Putamen (tissue), 1 donor: Measurements from ENCODE around the gene SPRING1.

Source experiments
- DNase-seq: peaks from one replicate; pipeline ENCODE4 v3.0.0-alpha.2; 2016; ENCODE audit warnings: low spot score

SPRING1 gene

GRCh38 chr12:116708826-116709756 is 28.8 kb downstream of the SPRING1 start:
- peak; percentile 93 for DNase-seq

DNA sequence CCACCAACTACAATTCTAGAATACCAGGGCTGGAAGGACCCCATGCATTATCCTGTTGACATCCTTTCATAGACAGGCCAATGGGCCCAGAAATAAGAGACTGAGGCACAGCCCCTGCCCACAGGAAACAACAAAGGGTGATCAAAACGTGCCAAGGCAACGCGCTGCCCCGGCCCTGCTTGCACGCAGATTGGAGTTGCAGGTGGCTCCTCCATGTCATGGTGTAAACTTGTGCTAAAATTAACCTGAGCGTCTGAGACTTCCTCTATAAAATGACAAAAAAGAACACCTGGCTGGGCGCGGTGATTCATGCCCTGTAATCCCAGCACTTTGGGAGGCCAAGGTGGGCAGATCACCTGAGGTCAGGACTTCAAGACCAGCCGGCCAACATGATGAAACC is 30.1 kb downstream of the SPRING1 start:
- no peak for DNase-seq

GRCh38 chr12:116703214-116703795 is 34.6 kb downstream of the SPRING1 start:
- DNase-seq: peak; percentile 73

DNA sequence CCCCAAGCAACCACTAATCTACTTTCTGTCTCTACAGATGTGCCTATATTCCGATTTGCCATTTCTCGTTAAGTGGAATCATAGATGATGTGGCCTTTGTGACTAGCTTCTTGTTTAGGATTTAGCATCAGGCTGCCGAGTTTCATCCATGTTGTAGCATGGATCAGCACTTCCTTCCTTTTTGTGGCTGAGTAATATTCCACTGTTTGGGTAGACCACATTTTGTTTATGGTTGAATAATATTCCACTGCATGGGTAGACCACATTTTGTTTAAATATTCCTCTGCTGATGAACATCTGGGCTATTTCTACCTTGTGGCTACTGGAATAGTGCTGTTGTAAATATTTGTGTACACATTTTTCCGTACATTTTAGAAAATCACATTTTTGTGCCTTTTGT is 36.4 kb downstream of the SPRING1 start:
- DNase-seq: no peak

GRCh38 chr12:116700066-116700465 is 37.8 kb downstream of the SPRING1 start:
- no peak for DNase-seq

- DNase-seq: no peak
Observed at GRCh38 chr12:116698554-116699075, 39.3 kb downstream of the SPRING1 start.

- DNase-seq: no peak
Observed at GRCh38 chr12:116698116-116698515, 39.8 kb downstream of the SPRING1 start.

DNA sequence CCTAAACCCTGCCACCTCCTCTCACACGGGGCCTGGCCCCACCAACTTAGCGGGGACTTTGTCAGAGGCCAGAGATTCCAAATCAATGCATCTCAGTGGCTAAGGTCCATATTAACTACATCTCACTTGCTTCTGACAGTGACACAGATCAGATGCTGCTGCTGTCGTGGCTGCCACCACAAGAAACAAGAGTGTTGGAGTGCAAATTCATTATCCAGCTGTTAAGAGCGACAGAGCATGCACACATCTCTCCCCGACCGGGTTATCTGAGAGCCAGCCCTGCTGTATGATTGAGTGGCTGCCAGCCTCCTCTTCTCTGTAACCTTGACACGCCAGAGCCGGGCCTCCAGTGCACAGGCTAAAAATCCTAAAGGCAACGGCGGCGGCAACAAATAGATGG is 40.2 kb downstream of the SPRING1 start:
- DNase-seq: no peak

DNA sequence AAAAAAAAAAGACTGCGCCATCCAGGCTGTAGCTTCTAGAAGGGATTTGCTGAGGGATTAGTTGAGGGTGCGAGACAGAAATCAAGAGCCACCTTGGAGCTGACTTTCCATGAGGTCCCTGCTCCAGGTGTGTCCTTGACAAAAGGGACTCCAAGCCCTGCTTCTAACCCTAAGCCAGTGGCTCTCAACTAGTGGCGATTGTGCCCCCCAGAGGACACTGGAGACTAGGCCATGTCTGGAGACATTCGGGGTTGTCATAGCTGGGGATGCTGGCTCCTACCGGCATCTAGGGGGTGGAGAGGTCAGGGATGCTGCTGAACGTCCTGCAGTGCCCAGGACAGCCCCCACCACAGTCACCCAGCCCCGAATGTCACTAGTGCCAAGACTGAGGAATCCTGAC is 40.6 kb downstream of the SPRING1 start:
- DNase-seq: no peak

- no peak for DNase-seq
Observed at GRCh38 chr12:116695464-116695725, 42.5 kb downstream of the SPRING1 start.

- no peak for DNase-seq
Observed at GRCh38 chr12:116694653-116695463, 43.0 kb downstream of the SPRING1 start.

DNA sequence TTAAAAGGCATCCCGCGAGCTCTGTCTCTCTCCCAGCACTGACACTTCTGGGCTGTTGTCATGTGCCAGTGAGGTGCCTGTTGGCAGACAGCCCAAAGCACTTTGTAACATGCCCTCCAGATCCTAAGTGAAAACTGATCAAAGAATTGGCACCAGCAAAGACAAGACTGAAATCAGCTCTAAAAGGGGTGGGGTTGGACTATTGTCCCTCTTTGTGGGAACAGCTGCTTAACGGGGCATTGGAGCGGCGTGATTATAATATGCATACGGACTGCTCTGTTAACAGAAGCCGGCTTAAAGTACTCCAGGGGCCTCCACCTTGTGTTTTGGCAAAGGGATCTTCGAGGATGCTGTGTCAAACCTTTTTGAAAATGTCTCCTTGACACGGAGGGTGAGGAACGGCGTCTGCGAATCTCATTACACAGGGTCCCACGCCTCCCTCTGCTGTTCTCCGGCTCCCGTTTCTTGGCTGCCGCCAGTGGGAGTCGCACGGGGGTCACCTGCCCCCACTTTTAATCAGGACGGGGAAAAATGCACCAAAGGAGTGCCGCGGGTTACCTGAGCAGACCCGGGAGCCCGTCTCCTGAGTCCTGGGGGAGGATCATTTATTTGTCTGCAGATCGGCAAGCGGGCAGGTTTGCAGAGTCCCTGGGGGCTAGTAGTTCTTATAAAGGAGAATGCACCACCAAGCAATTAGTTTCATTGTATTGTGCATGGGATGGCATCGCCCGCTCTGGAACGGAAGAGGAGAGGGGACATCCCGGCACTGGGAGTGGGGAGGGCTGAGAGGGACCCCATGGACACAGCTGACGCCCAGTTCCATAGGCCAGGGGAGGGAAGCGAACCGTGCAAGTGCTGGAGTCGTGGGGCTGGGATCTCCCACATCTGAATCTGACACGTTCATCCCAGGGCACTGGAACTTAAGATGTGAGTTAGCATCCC is 44.3 kb downstream of the SPRING1 start:
- DNase-seq: no peak

DNA sequence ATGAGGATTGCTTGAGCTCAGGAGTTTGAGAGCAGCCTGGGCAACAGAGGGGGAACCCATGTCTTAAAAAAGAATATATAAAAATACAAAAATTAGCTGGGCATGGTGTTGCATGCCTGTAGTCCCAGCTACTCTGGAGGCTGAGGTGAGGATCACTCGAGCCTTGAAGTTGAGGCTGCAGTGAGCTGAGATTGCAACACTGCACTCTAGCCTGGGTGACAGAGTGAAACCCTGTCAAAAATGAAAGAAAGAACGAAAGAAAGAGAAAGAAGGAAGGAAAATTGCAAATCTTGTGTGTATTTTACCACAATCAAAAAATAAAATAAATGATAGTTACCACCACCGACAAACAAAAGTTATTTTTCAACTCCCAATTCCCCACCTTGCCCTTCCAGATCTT is 45.3 kb downstream of the SPRING1 start:
- DNase-seq: no peak

DNA sequence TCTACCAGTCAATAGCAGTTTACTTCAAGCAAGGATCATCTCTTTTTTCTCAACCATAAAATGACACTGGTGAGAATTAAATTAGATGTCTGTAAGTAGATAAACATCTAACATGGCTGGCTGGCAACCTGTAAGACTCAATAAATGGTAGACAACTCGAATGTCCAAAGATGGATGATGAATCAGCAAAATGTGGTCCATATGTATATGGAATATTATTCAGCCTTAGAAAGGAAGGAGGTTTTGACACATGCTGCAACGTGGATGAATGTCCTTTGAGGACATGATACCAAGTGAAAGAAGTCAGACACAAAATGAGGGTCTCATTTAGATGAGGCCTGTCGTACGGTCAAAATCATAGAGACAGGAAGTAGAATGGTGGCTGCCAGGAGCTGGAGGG is 46.2 kb downstream of the SPRING1 start:
- DNase-seq: no peak

- DNase-seq: no peak
Observed at GRCh38 chr12:116691205-116691604, 46.7 kb downstream of the SPRING1 start.

DNA sequence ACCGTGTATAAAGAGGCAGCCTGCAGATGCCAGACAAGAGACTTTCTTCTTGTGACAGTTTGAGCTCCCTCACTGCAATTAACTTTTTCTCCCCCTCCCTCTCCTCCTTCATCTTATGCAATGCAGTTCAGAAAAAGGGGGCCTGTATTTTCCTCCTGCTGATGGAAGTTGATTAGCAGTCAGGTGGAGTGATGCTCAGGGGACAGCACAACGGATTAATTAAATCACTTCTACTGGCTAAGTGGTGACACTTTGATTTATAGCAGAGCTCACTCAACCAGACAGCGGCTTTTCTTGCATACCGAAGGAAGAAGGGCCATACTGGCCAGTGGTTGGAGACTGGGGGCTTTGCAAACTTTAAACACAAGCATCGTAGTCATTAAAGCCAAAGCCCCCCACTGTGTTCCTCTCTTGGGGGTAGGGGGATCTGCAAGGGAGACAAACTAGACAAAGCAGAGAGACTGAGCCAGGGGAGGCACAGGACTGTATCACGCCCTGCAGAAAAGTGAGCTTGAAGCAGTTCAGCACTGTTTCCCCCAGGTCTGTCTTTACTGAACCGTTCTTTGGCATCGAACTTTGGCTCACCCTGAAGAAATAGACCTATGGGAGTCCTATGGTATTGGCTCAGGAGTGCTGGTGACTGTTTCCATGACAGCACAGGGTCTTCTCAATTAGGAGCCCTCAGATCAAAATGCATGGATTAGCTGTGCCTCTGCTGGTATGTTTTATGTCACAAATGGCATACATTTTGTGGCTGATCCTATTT is 47.7 kb downstream of the SPRING1 start:
- DNase-seq: no peak

DNA sequence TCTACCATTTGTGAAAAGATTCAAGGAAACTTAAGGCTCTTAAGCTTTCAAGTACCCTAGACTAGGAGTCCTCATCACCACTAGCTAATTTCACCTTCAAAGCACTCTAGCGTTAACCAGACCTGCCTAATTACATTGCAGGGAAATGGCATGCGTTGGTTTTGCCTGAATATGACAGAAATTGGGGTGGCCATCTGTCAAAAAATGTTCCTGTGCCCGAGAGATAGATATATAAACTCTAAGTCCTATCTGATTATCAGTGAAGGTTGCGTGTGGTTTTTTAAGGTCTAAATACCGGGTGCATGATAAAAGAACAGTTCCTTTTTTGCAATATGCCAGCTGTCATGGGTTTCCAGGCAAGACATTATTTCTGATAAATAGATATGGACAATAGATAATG is 48.3 kb downstream of the SPRING1 start:
- DNase-seq: no peak
